Panc1 (cell line): Measurements from ENCODE around the gene PNKD. TPM values are rescaled to one million over a fixed set of nuclear protein-coding genes. Genes with fewer than 3 reads are reported as not detected.

Experiments used
- ATAC-seq: fragments of 200-7000 bp; cut with Tn5 transposase; 2 replicates; pipeline ENCODE4 v1.9.1; 2020; ENCODE audit warnings: mild to moderate bottlenecking, moderate library complexity
- BruUV-seq: library from RNA; stranded (reverse); fragments of 400-500 nt; replicated peaks from 2 replicates; lab custom pipeline; 2021; lab: Mats Ljungman, UMichigan
- CTCF ChIA-PET: fragments of 300-600 bp; sonication (Branson Sonifier 250); formaldehyde crosslinking; loops from one replicate; lab custom pipeline; 2022; ENCODE audit warnings: antibody characterized with exemption; lab: Charles Lee
- POLR2A ChIA-PET: fragments of 300-600 bp; sonication (Branson Sonifier 250); formaldehyde crosslinking; loops from one replicate; lab custom pipeline; 2022; ENCODE audit warnings: antibody characterized with exemption; lab: Charles Lee
- DNase-seq: peaks from one replicate; pipeline ENCODE4 v3.0.0-alpha.2; 2010; ENCODE audit warnings: low read depth, low spot score
- H3K27ac ChIP-seq: 2 replicates; pipeline ENCODE4 v1.5.1; 2011; ENCODE audit warnings: mild to moderate bottlenecking, low read length, inconsistent platforms
- H3K27me3 ChIP-seq: fragments of 200-500 bp; sonication (Bioruptor generic); 2 replicates; pipeline ENCODE4 v1.6.0; 2014; ENCODE audit warnings: low read length, inconsistent platforms; ENCODE audit not compliant: control insufficient read depth, insufficient read depth
- H3K36me3 ChIP-seq: fragments of 200-500 bp; sonication (Bioruptor generic); 2 replicates; pipeline ENCODE4 v1.5.1; 2014; ENCODE audit warnings: inconsistent platforms, mild to moderate bottlenecking, low read length, moderate library complexity; ENCODE audit not compliant: control insufficient read depth, insufficient read depth
- H3K4me1 ChIP-seq: 2 replicates; pipeline ENCODE4 v1.5.1; 2011; ENCODE audit warnings: inconsistent platforms, mild to moderate bottlenecking, low read length, moderate library complexity; ENCODE audit not compliant: control insufficient read depth, insufficient read depth
- H3K4me3 ChIP-seq, 2 experiments: 2 replicates each; pipeline ENCODE4 v1.5.1; 2011 to 2012; ENCODE audit warnings: low read depth in 2 of 2, low read length in 2 of 2, mild to moderate bottlenecking in 2 of 2, inconsistent platforms in 1 of 2, moderate library complexity in 1 of 2
- H3K9me3 ChIP-seq: fragments of 200-500 bp; sonication (Bioruptor generic); 2 replicates; pipeline ENCODE4 v1.5.1; 2014; ENCODE audit warnings: low read depth, mild to moderate bottlenecking, inconsistent platforms, low read length, moderate library complexity; ENCODE audit not compliant: control insufficient read depth, insufficient read depth
- CTCF ChIP-seq: fragments of 450-650 bp; IDR thresholded peaks from 2 replicates; pipeline ENCODE4 v1.5.1; 2017; ENCODE audit warnings: mild to moderate bottlenecking
- POLR2AphosphoS5 ChIP-seq: IDR thresholded peaks from 2 replicates; pipeline ENCODE4 v1.6.1; 2012; ENCODE audit warnings: mild to moderate bottlenecking, low read depth, low read length, moderate library complexity
- REST ChIP-seq, 2 experiments: IDR thresholded peaks; 2 replicates each; pipeline ENCODE4 v1.6.1; 2011 to 2012; ENCODE audit warnings: low read depth in 2 of 2, control low read depth in 1 of 2, low read length in 1 of 2, mild to moderate bottlenecking in 1 of 2, moderate library complexity in 1 of 2; ENCODE audit not compliant: insufficient read depth in 1 of 2
- SIN3A ChIP-seq: IDR thresholded peaks from 2 replicates; pipeline ENCODE4 v1.6.1; 2012; ENCODE audit warnings: low read depth, mild to moderate bottlenecking, low read length, moderate library complexity, borderline replicate concordance; ENCODE audit not compliant: insufficient read depth
- TCF7L2 ChIP-seq: IDR thresholded peaks from 2 replicates; pipeline ENCODE4 v1.6.1; 2011; ENCODE audit warnings: mild to moderate bottlenecking, low read depth, low read length, inconsistent platforms
- in situ Hi-C: cut with HindIII; loops from 2 replicates; pipeline ENCODE4 v1.10.0; 2016; ENCODE audit warnings: low sequenced_read_pairs, low pct_unique_long_range_greater_than_20kb
- intact Hi-C: fragments of 100-400 bp; cut with micrococcal nuclease; formaldehyde crosslinking; loops from one replicate; pipeline ENCODE4 v1.10.0; 2022; ENCODE audit not compliant: unreplicated experiment
- total RNA-seq: library from RNA; stranded (reverse); gene quantifications from one replicate; pipeline ENCODE4 v1.2.1, GENCODE V29; 2021; ENCODE audit not compliant: unreplicated experiment

The PNKD gene
- total RNA-seq, 1 experiment from 2014 or later = 49.0 TPM

- ChIA-PET CTCF (no interaction called here), POLR2A (no interaction called here)
- Histone ChIP-seq H3K4me1 (peaks cover 14% of the 10 kb centered on the region), H3K27me3 (no peaks in the 10 kb centered on the region), H3K9me3 (no peaks in the 10 kb centered on the region), H3K36me3 (peaks cover 2% of the 10 kb centered on the region), H3K27ac (no peak overlapping the region), H3K4me3 (no peak overlapping the region)
- no peak for DNase-seq
- no TSS peak for BruUV-seq
- TF ChIP-seq REST (IDR thresholded peaks at IDR 0.05; ENCODE audit: insufficient read depth in 1 of 2, low read depth in 2 of 2, low read length in 1 of 2) (no peak), SIN3A (no peak), CTCF (no peak), POLR2AphosphoS5 (no peak), TCF7L2 (no peak)
- in situ Hi-C loops = no loop called here
- ATAC-seq = no peak
- intact Hi-C loops = no loop called here
Measured at GRCh38 chr2:218282173-218282991, 12.1 kb downstream of the PNKD start.

- ATAC-seq (no peak), DNase-seq (no peak)
- H3K27me3 ChIP-seq = no peaks in the 10 kb centered on the region
- intact Hi-C loops (no loop called here), in situ Hi-C loops (no loop called here)
- CTCF ChIA-PET = no interaction called here
- peaks cover 26% of the 10 kb centered on the region for H3K4me1 ChIP-seq
- no peaks in the 10 kb centered on the region for H3K9me3 ChIP-seq
- POLR2A ChIA-PET = no interaction called here
- TF ChIP-seq TCF7L2 (no peak), CTCF (no peak), REST (IDR thresholded peaks at IDR 0.05; ENCODE audit: insufficient read depth in 1 of 2, low read depth in 2 of 2, low read length in 1 of 2) (no peak), SIN3A (no peak), POLR2AphosphoS5 (no peak)
- no TSS peak for BruUV-seq
- H3K36me3 ChIP-seq = peaks cover 2% of the 10 kb centered on the region; the same call in 1 of the 2 replicates
- H3K4me3 ChIP-seq = no peak overlapping the region
- H3K27ac ChIP-seq = peak overlapping the region; percentile 29; the same call in 1 of the 2 replicates
Measured at GRCh38 chr2:218284106-218284811, 13.9 kb downstream of the PNKD start.
